ENCODE measurements around the gene ADAMTS10.

GRCh38 chr19:8532225-8532624, 78.3 kb downstream of the ADAMTS10 start:
- TF ChIP-seq SP2 (IDR thresholded peaks at IDR 0.05; ENCODE audit: low read length): no peak
- TF ChIP-seq KDM5A (IDR thresholded peaks at IDR 0.05; ENCODE audit: low read length): no peak
- no peak for TF ChIP-seq RAD21 (IDR thresholded peaks at IDR 0.05 in 1 of 2, conservative IDR thresholded peaks at IDR 0.05 in 1 of 2; ENCODE audit: low read depth in 2 of 2, low read length in 2 of 2)
- no peak for TF ChIP-seq POU5F1 (IDR thresholded peaks at IDR 0.05; ENCODE audit: low read depth, low read length)
- TF ChIP-seq CHD1 (IDR thresholded peaks at IDR 0.05; ENCODE audit: low read depth, low read length): no peak
- no peak for TF ChIP-seq ATF3 (IDR thresholded peaks at IDR 0.05; ENCODE audit: insufficient read depth, low read depth, low read length)
- TF ChIP-seq POLR2A (IDR thresholded peaks at IDR 0.05; ENCODE audit: control extremely low read depth in 1 of 2, low read depth in 2 of 2, low read length in 2 of 2): no peak
- TF ChIP-seq PHF8 (conservative IDR thresholded peaks at IDR 0.05; ENCODE audit: low read depth, low read length): no peak
- TF ChIP-seq ZNF274 (IDR thresholded peaks at IDR 0.05; ENCODE audit: borderline replicate concordance, extremely low read depth, low read length): no peak
- TF ChIP-seq NRF1 (IDR thresholded peaks at IDR 0.05; ENCODE audit: low read depth, low read length): no peak
- no peak for TF ChIP-seq SP1 (IDR thresholded peaks at IDR 0.05; ENCODE audit: low read depth, low read length)
- TF ChIP-seq EZH2 (IDR thresholded peaks at IDR 0.05; ENCODE audit: low read depth, low read length, severe bottlenecking): no peak
